A549 (cell line): ENCODE measurements around the gene MTCL1.

ENCODE experiments used
- BHLHE40 ChIP-seq: IDR thresholded peaks from 2 replicates; pipeline ENCODE4 v1.6.1; 2012; ENCODE audit warnings: low read depth, low read length, inconsistent platforms
- CEBPB ChIP-seq, 2 experiments: fragments of >200 bp in 1 of 2; sonication (Bioruptor Twin) in 1 of 2; formaldehyde crosslinking in 1 of 2; IDR thresholded peaks; 2 replicates each; pipeline ENCODE4 v1.6.1; 2012 to 2016
- CTCF ChIP-seq: fragments of >200 bp; sonication (Bioruptor Twin); formaldehyde crosslinking; IDR thresholded peaks from 3 replicates; pipeline ENCODE4 v1.5.1; 2016
- HMGXB4 ChIP-seq: fragments of 250-450 bp; sonication (Bioruptor Pico); IDR thresholded peaks from 2 replicates; pipeline ENCODE4 v1.5.0; 2021; ENCODE audit warnings: mild to moderate bottlenecking, moderate library complexity, borderline replicate concordance
- NFE2L2 ChIP-seq: fragments of 150-350 bp; conservative IDR thresholded peaks from 2 replicates; pipeline ENCODE4 v1.6.1; 2014; ENCODE audit warnings: low read length
- POLR2A ChIP-seq: IDR thresholded peaks from 2 replicates; pipeline ENCODE4 v1.6.1; 2012; ENCODE audit warnings: mild to moderate bottlenecking, low read length
- RAD21 ChIP-seq, 2 experiments: fragments of >200 bp in 1 of 2; sonication (Bioruptor Twin) in 1 of 2; formaldehyde crosslinking in 1 of 2; IDR thresholded peaks in 1 of 2; conservative IDR thresholded peaks in 1 of 2; 2 replicates in 1 of 2; 3 replicates in 1 of 2; pipeline ENCODE4 v1.6.1; 2012 to 2018; ENCODE audit warnings: inconsistent platforms in 1 of 2
- RCOR1 ChIP-seq: fragments of 150-350 bp; IDR thresholded peaks from 2 replicates; pipeline ENCODE4 v1.6.1; 2014; ENCODE audit warnings: antibody characterized with exemption, low read length, low read depth
- REST ChIP-seq: fragments of 200-600 bp; sonication (generic); IDR thresholded peaks from 2 replicates; pipeline ENCODE4 v1.6.1; 2016; ENCODE audit warnings: antibody characterized with exemption, mild to moderate bottlenecking, moderate library complexity
- RNF2 ChIP-seq: fragments of 200-600 bp; sonication (generic); IDR thresholded peaks from 2 replicates; pipeline ENCODE4 v1.6.1; 2016; ENCODE audit warnings: low read depth, mild to moderate bottlenecking, antibody characterized with exemption, moderate library complexity, borderline replicate concordance
- SREBF2 ChIP-seq: fragments of 450-650 bp; IDR thresholded peaks from 2 replicates; pipeline ENCODE4 v1.6.1; 2014; ENCODE audit warnings: mild to moderate bottlenecking, moderate library complexity
- USF2 ChIP-seq: fragments of 450-650 bp; IDR thresholded peaks from 2 replicates; pipeline ENCODE4 v1.6.1; 2014; ENCODE audit warnings: antibody characterized with exemption

- TF ChIP-seq NFE2L2 (no peak), POLR2A (no peak), CEBPB (IDR thresholded peaks at IDR 0.05) (no peak), USF2 (no peak), REST (no peak), CTCF (no peak), RCOR1 (no peak), SREBF2 (no peak), HMGXB4 (CRISPR knock-in tag) (no peak), RNF2 (no peak), RAD21 (conservative IDR thresholded peaks at IDR 0.05 in 1 of 2, IDR thresholded peaks at IDR 0.05 in 1 of 2) (no peak), BHLHE40 (no peak)
Measured at GRCh38 chr18:8735274-8735673, 29.9 kb downstream of the MTCL1 start.
